A673 (cell line): Measurements from ENCODE around the gene DLEC1.

ENCODE experiments used
- EZH2 ChIP-seq: fragments of 200-600 bp; sonication (generic); IDR thresholded peaks from 2 replicates; pipeline ENCODE4 v1.6.1; 2017; ENCODE audit warnings: borderline replicate concordance, low read depth, mild to moderate bottlenecking, mixed read lengths, antibody characterized with exemption, low read length; ENCODE audit not compliant: poor library complexity, severe bottlenecking
- TF ChIP-seq, protein P1 (sequence below): fragments of 300-800, 200-600 bp; sonication (generic); conservative IDR thresholded peaks from 2 replicates; pipeline ENCODE4 v1.5.1; 2017; ENCODE audit warnings: low read depth, mild to moderate bottlenecking, antibody characterized with exemption, low read length, moderate library complexity, mixed read lengths

DNA sequence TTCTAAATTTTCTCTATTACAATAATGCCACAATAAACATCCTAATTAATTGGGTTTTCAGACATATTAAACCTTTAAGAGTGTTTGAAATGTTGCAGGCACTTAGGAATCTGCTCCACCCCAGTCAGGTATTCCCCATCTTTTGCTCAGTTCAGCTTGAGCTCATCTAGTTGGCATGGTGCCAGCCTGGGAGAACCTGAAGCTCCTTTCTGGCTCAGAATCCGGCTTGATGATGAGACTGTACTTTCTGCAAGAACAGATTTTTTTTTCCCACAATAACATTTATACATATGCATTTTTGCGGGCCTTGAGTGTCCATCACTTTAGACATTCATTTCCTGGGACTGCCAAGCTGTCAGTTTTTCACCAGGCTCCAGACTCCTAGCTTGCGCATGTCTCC, 118.6 kb downstream of the DLEC1 start:
- TF ChIP-seq EZH2 = no peak
- TF ChIP-seq, protein P1, sequence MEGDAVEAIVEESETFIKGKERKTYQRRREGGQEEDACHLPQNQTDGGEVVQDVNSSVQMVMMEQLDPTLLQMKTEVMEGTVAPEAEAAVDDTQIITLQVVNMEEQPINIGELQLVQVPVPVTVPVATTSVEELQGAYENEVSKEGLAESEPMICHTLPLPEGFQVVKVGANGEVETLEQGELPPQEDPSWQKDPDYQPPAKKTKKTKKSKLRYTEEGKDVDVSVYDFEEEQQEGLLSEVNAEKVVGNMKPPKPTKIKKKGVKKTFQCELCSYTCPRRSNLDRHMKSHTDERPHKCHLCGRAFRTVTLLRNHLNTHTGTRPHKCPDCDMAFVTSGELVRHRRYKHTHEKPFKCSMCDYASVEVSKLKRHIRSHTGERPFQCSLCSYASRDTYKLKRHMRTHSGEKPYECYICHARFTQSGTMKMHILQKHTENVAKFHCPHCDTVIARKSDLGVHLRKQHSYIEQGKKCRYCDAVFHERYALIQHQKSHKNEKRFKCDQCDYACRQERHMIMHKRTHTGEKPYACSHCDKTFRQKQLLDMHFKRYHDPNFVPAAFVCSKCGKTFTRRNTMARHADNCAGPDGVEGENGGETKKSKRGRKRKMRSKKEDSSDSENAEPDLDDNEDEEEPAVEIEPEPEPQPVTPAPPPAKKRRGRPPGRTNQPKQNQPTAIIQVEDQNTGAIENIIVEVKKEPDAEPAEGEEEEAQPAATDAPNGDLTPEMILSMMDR = no peak
